Measurements from ENCODE around the gene NDE1.

DNA sequence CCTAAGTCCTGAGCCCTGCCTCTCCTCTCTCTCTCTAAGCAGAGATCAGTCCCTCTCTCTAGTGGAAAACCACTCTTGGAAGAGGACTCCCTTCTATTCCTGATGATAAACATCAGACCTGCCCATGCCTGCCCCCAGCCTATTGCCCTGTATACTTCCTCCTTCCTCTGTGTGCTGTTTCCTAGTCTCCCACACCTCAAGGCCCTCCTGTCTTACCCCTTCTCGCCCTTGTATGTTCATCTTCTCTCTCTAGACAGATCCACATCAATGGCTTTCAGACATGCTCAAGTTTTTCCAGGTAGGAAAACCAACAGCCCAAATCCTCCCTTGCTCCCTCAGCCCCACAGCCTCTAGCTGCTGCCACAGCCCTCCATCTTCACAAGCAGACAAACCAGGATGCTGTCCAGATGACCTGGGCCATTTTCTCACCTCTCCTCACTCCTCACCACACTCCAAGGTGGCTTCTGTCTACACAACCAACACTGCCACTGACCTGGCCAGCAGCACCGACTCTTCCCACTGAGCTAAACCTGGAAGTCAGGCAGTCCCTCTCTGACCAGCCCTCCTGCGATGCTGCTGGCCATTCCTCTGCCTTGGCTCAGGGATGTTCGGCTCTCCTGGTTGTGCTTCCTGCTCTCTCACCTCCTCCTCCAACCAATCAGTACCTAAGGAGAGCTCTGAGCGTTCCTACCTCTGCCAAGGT is 43.4 kb upstream of the NDE1 start:
- TF ChIP-seq POLR2A (IDR thresholded peaks at IDR 0.05; ENCODE audit: low read depth, low read length) (no peak), MYC (IDR thresholded peaks at IDR 0.05; ENCODE audit: low read depth, low read length) (no peak), POLR2AphosphoS5 (IDR thresholded peaks at IDR 0.05; ENCODE audit: insufficient read depth, low read depth, low read length) (no peak), EZH2 (IDR thresholded peaks at IDR 0.05; ENCODE audit: borderline replicate concordance, low read depth, low read length, severe bottlenecking) (no peak)
- TF ChIP-seq, protein P1, sequence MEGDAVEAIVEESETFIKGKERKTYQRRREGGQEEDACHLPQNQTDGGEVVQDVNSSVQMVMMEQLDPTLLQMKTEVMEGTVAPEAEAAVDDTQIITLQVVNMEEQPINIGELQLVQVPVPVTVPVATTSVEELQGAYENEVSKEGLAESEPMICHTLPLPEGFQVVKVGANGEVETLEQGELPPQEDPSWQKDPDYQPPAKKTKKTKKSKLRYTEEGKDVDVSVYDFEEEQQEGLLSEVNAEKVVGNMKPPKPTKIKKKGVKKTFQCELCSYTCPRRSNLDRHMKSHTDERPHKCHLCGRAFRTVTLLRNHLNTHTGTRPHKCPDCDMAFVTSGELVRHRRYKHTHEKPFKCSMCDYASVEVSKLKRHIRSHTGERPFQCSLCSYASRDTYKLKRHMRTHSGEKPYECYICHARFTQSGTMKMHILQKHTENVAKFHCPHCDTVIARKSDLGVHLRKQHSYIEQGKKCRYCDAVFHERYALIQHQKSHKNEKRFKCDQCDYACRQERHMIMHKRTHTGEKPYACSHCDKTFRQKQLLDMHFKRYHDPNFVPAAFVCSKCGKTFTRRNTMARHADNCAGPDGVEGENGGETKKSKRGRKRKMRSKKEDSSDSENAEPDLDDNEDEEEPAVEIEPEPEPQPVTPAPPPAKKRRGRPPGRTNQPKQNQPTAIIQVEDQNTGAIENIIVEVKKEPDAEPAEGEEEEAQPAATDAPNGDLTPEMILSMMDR (IDR thresholded peaks at IDR 0.05; ENCODE audit: extremely low read depth in 1 of 2, insufficient read depth in 1 of 2, low read depth in 1 of 2, low read length in 2 of 2): no peak

All from endothelial cell of umbilical vein (primary cell).